Spleen (tissue), 11 donors: ENCODE data around the gene KLHL33. TPM values are rescaled to one million over a fixed set of nuclear protein-coding genes. Genes with fewer than 3 reads are reported as not detected.

Experiments
- DNase-seq: peaks from one replicate; pipeline ENCODE4 v3.0.0-alpha.2; 2020
- H3K27ac ChIP-seq, 8 donors: fragments of 200-600 bp; sonication (generic) in 7 of 8; 1 replicate in 4 of 8; 2 replicates in 4 of 8; pipeline versions ENCODE4 v1.5.0 to v1.8.0; 2016 to 2021; ENCODE audit warnings: inconsistent platforms in 4 of 8, mild to moderate bottlenecking in 4 of 8, moderate library complexity in 1 of 8
- H3K27me3 ChIP-seq, 7 donors: fragments of 200-600 bp; sonication (generic) in 6 of 7; replicated peaks in 1 of 7; 1 replicate in 4 of 7; 2 replicates in 3 of 7; pipeline versions ENCODE4 v1.5.0 to v1.8.0; 2016 to 2021; ENCODE audit warnings: inconsistent platforms in 3 of 7, mild to moderate bottlenecking in 1 of 7
- H3K36me3 ChIP-seq, 6 donors: fragments of 200-600 bp; sonication (generic) in 5 of 6; 1 replicate in 4 of 6; 2 replicates in 2 of 6; pipeline versions ENCODE4 v1.5.0 to v1.8.0; 2016 to 2021; ENCODE audit warnings: inconsistent platforms in 2 of 6
- H3K4me1 ChIP-seq, 6 donors: fragments of 200-600 bp; sonication (generic) in 5 of 6; 1 replicate in 3 of 6; 2 replicates in 3 of 6; pipeline versions ENCODE4 v1.5.0 to v1.8.0; 2016 to 2021; ENCODE audit warnings: inconsistent platforms in 3 of 6
- H3K4me3 ChIP-seq, 8 donors: fragments of 200-600 bp; sonication (generic) in 7 of 8; 1 replicate in 4 of 8; 2 replicates in 4 of 8; pipeline versions ENCODE4 v1.5.0 to v1.8.0; 2016 to 2021; ENCODE audit warnings: inconsistent platforms in 4 of 8, mild to moderate bottlenecking in 4 of 8, moderate library complexity in 2 of 8
- H3K9me3 ChIP-seq, 8 donors: fragments of 200-600 bp; sonication (generic) in 7 of 8; 1 replicate in 4 of 8; 2 replicates in 4 of 8; pipeline versions ENCODE4 v1.5.0 to v1.8.0; 2016 to 2021; ENCODE audit warnings: inconsistent platforms in 4 of 8
- POLR2A ChIP-seq, 3 donors: fragments of 450-650 bp; IDR thresholded peaks; one replicate each; pipeline ENCODE4 v1.5.1; 2017; ENCODE audit warnings: antibody characterized with exemption in 3 of 3, mild to moderate bottlenecking in 1 of 3
- POLR2AphosphoS5 ChIP-seq, 3 donors: sonication (generic); formaldehyde crosslinking; IDR thresholded peaks; one replicate each; pipeline ENCODE4 v1.5.1; 2017; ENCODE audit warnings: antibody characterized with exemption in 3 of 3
- WGBS, 5 donors: extraction: QIAGEN DNeasy Blood & Tissue Kit in 3 of 5; methylation state at CpG; one replicate each; pipeline versions ENCODE4 v1.1.5 to v1.1.7; 2013 to 2018; 5-methylcytosine and 5-hydroxymethylcytosine counted together
- intact Hi-C: fragments of 100-400 bp; cut with DNase I; formaldehyde crosslinking; loops from one replicate; pipeline ENCODE4 v1.15.0; 2023; ENCODE audit warnings: low total_unique reads
- polyA plus RNA-seq, 3 donors: library from polyadenylated mRNA; stranded (reverse); fragments of 200-250 nt; gene quantifications; one replicate each; pipeline ENCODE4 v1.2.1, GENCODE V29; 2013
- total RNA-seq, 7 donors: library from RNA; depleted of rRNA in 3 of 7; stranded (reverse); fragments of >200 nt in 3 of 7; fragmentation: NEBNext Ultra II Directional in 4 of 7; extraction: Animal tissue kit (Norgen Biotek cat#: 25700) in 4 of 7; gene quantifications; one replicate each; pipeline versions ENCODE4 v1.1.0 to v1.2.1, GENCODE V29; 2016 to 2021
- TF ChIP-seq, protein P1 (sequence below), 11 experiments: fragments of 200-600 bp in 7 of 11; fragments of 450-650 bp in 4 of 11; sonication (generic) in 4 of 11; IDR thresholded peaks in 8 of 11; conservative IDR thresholded peaks in 3 of 11; 1 replicate in 7 of 11; 2 replicates in 4 of 11; pipeline versions ENCODE4 v1.4.0 to v1.8.0; 2016 to 2021; ENCODE audit warnings: antibody characterized with exemption in 11 of 11, inconsistent platforms in 4 of 11, mild to moderate bottlenecking in 1 of 11
- donor health status: healthy with polysubstance abuse.
- donor health status: DM: no; HTN: no; CAD: no; lungs with moderate emphysema.
- donor health status: DM: no; HTN: no; CAD: no.
- donor health status: Bipolar disorder and iron deficiency.
- donor health status: healthy.
- donor health status: DM: no; HTN: no; CAD: no.
- donor health status: DM: yes; HTN: yes; CAD: no.

Gene KLHL33
- total and polyA plus RNA-seq, 10 donors, result 0.22 to 2.9 (median 0.75) TPM; not detected in 1

DNA sequence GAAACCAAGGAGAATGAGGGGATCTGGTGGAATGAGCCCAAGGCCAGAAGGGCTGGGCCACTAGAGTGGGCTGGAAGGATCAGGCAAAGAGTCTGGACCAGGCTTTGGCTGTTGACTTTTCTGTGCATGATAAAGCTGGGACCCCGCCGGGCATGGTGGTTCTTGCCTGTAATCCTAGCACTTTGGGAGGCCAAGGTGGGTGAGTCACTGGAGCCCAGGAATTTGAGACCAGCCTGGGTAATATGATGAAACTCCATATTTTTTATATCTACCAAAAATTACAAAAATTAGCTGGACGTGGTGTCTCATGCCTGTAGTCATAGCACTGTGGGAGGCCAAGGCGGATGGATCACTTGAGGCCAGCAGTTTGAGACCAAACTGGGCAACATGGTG lies 393 bp upstream of the KLHL33 start:
- intact Hi-C loops, result no loop called here
- H3K27me3 ChIP-seq, result no peaks in the 10 kb centered on the region
- 93 to 100% (median 95%) methylated on average over 4 of the region's 4 CpGs for WGBS, 5 donors
- no peak overlapping the region for H3K4me3 ChIP-seq
- no peaks in the 10 kb centered on the region for H3K9me3 ChIP-seq
- H3K36me3 ChIP-seq, result no peaks in the 10 kb centered on the region
- no peak overlapping the region for H3K27ac ChIP-seq
- TF ChIP-seq POLR2A (IDR thresholded peaks at IDR 0.05) (no peak), POLR2AphosphoS5 (IDR thresholded peaks at IDR 0.05) (no peak)
- TF ChIP-seq, protein P1, sequence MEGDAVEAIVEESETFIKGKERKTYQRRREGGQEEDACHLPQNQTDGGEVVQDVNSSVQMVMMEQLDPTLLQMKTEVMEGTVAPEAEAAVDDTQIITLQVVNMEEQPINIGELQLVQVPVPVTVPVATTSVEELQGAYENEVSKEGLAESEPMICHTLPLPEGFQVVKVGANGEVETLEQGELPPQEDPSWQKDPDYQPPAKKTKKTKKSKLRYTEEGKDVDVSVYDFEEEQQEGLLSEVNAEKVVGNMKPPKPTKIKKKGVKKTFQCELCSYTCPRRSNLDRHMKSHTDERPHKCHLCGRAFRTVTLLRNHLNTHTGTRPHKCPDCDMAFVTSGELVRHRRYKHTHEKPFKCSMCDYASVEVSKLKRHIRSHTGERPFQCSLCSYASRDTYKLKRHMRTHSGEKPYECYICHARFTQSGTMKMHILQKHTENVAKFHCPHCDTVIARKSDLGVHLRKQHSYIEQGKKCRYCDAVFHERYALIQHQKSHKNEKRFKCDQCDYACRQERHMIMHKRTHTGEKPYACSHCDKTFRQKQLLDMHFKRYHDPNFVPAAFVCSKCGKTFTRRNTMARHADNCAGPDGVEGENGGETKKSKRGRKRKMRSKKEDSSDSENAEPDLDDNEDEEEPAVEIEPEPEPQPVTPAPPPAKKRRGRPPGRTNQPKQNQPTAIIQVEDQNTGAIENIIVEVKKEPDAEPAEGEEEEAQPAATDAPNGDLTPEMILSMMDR (IDR thresholded peaks at IDR 0.05 in 8 of 11, conservative IDR thresholded peaks at IDR 0.05 in 3 of 11), result no peak
- DNase-seq, result no peak
- peaks cover 8 to 56% (median 31%) of the 10 kb centered on the region in 6 donors for H3K4me1 ChIP-seq

DNA sequence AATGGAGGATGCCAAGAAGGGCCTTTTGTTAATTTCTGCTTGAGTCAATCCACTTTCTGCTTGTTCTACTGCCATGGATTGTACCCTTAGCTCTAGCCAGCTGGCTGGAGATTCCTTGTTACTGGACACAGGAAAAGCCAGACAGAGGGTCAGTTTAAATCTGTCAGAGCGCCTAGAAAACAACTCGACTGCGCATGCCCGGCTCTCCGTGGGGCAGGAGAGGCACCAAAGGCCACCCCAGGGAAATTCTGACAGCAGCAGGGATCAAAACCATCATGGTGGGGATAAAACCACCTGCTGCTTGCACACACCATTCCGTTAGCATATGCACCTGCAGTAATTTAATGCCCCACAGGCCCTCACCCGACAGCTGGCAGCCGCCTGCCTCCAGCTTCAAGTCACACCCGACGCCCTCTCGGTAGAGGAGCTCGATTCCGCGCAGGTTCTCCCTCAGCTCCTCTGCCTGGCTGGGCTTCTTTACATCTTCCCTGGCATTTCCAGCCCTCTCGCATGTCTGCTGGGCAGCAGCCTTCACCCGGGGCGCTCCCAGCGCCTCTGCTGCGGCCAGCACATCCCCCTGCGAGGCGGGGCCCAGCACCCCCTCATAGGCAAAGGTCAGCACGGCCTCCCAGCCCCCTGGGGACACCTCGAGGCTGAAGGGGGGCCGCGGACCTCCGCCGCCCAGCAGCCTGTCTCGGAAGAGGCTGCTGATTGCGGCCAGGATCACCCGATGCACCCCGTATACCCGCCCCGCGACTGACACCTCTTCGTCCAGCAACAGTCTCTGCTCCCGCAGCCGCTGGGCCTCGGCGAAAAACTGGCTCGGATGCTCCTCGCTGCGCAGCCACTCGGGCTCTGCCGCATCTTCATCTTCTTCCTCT lies 1.0 kb downstream of the KLHL33 start:
- Histone ChIP-seq H3K36me3 (no peaks in the 10 kb centered on the region), H3K27ac (peak overlapping the region in 6 of 8 donors; percentile 2 to 74 (median 58)), H3K4me3 (peak overlapping the region in 4 of 8 donors; percentile 4 to 19 (median 4)), H3K9me3 (no peaks in the 10 kb centered on the region), H3K27me3 (no peaks in the 10 kb centered on the region), H3K4me1 (peaks cover 3 to 51% (median 29%) of the 10 kb centered on the region in 6 donors)
- no peak for DNase-seq
- intact Hi-C loops, result no loop called here
- WGBS, 5 donors, result 62 to 81% (median 74%) methylated on average over 40 to 44 of the region's 44 CpGs
- TF ChIP-seq POLR2A (IDR thresholded peaks at IDR 0.05) (no peak), POLR2AphosphoS5 (IDR thresholded peaks at IDR 0.05) (peak in 2 of 3 donors; percentile 20 to 27)
- TF ChIP-seq, protein P1 (IDR thresholded peaks at IDR 0.05 in 8 of 11, conservative IDR thresholded peaks at IDR 0.05 in 3 of 11), result no peak

DNA sequence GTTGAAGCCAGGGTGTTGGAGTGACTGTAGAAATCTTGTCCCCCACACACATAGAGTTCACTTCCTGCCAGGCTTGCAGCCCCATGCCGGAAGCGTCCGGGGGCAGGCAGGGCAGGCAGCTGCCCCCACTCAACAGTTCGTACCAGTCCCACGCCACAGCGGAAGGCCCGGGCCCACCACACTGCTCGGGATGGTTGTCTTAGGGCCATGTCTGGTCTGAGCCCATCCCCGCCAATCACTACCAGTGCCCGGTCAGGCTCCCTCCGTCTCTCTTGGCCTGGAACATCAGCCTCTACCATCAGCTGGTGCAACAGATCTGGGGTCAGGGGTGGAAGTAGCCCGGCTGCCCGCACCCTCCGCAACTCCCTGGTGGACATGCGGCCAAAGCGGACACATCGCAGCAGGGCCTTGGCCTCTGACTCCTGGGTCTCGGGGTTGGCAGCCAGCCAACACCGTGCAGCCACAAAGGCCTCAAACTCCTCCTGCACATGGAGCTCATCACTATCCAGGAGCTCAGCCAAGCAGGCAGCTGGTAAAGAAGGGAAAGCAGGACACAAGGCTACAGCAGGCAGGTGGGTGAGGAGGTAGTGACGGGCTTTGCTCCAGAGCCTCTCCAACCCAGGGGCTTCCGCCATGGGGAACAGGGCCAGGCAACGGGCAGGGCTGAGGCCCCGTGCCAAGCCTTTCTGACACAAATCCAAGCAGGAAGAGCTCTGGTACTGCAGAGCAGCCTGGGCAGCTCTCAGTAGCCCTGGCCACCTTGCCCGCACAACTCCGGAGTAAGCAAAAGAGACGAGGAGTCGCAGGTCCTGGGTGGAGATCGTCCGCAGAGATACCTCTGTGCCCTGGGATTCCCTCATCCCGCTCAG lies 5.9 kb downstream of the KLHL33 start:
- Histone ChIP-seq H3K9me3 (no peaks in the 10 kb centered on the region), H3K27me3 (no peaks in the 10 kb centered on the region), H3K36me3 (no peaks in the 10 kb centered on the region), H3K27ac (peak overlapping the region; percentile 22 to 88 (median 84)), H3K4me1 (peaks cover 31 to 59% (median 43%) of the 10 kb centered on the region in 6 donors), H3K4me3 (peak overlapping the region in 1 of 8 donors; percentile 2)
- TF ChIP-seq, protein P1 (IDR thresholded peaks at IDR 0.05 in 8 of 11, conservative IDR thresholded peaks at IDR 0.05 in 3 of 11), result no peak
- TF ChIP-seq POLR2AphosphoS5 (IDR thresholded peaks at IDR 0.05) (peak; percentile 55 to 82 (median 77)), POLR2A (IDR thresholded peaks at IDR 0.05) (no peak)
- WGBS, 5 donors, result 46 to 55% (median 51%) methylated on average over 20 to 30 of the region's 30 CpGs
- intact Hi-C loops, result no loop called here
- peak; percentile 85 for DNase-seq
